Cardiac fibroblast (primary cell): ENCODE results near the gene IFNL2.

Experiments used
- DNase-seq, 2 donors: peaks; one replicate each; pipeline versions ENCODE4 v3.0.0 to v3.0.0-alpha.2; 2010; ENCODE audit warnings: low read depth in 2 of 2
- H3K4me3 ChIP-seq, 2 donors: replicated peaks in 1 of 2; 1 replicate in 1 of 2; 2 replicates in 1 of 2; pipeline ENCODE4 v1.5.1; 2011; ENCODE audit warnings: low read depth in 2 of 2, low read length in 2 of 2, mild to moderate bottlenecking in 2 of 2, moderate library complexity in 1 of 2
- TF ChIP-seq, protein P1 (sequence below): IDR thresholded peaks from one replicate; pipeline ENCODE4 v1.5.1; 2011; ENCODE audit warnings: low read depth, mild to moderate bottlenecking, low read length, inconsistent platforms

IFNL2 gene

GRCh38 chr19:39247701-39248664 is 20.2 kb upstream of the IFNL2 start:
- TF ChIP-seq, protein P1, sequence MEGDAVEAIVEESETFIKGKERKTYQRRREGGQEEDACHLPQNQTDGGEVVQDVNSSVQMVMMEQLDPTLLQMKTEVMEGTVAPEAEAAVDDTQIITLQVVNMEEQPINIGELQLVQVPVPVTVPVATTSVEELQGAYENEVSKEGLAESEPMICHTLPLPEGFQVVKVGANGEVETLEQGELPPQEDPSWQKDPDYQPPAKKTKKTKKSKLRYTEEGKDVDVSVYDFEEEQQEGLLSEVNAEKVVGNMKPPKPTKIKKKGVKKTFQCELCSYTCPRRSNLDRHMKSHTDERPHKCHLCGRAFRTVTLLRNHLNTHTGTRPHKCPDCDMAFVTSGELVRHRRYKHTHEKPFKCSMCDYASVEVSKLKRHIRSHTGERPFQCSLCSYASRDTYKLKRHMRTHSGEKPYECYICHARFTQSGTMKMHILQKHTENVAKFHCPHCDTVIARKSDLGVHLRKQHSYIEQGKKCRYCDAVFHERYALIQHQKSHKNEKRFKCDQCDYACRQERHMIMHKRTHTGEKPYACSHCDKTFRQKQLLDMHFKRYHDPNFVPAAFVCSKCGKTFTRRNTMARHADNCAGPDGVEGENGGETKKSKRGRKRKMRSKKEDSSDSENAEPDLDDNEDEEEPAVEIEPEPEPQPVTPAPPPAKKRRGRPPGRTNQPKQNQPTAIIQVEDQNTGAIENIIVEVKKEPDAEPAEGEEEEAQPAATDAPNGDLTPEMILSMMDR, result no peak
- DNase-seq, result no peak
- no peak overlapping the region for H3K4me3 ChIP-seq

GRCh38 chr19:39248806-39249205 is 19.4 kb upstream of the IFNL2 start, which contains the start of gene IFNL4:
Gene IFNL4 (minus strand): TSS chr19:39248856.
- TF ChIP-seq, protein P1, result no peak
- DNase-seq, result no peak
- no peak within 1 kb of the TSS for H3K4me3 ChIP-seq

DNA sequence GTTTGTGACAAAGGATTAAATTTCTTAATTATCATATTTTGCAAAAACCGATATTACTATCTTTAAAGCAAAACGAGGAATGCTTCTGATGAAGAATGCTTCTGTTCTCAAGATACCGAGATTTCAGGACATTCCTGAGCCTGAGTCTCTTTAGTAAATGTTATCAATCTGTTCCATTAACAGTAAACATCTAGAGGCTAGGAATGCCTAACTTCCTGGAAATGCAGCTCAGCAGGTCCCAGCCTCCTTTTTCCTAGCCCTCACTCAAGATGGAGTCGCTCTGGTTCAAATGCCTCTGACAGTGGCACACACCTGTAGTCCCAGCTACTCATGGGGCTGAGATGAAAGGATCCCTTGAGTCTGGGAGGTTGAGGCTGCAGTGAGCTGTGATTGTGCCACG is 17.1 kb upstream of the IFNL2 start:
- TF ChIP-seq, protein P1, result no peak
- H3K4me3 ChIP-seq, result no peak overlapping the region
- no peak for DNase-seq

DNA sequence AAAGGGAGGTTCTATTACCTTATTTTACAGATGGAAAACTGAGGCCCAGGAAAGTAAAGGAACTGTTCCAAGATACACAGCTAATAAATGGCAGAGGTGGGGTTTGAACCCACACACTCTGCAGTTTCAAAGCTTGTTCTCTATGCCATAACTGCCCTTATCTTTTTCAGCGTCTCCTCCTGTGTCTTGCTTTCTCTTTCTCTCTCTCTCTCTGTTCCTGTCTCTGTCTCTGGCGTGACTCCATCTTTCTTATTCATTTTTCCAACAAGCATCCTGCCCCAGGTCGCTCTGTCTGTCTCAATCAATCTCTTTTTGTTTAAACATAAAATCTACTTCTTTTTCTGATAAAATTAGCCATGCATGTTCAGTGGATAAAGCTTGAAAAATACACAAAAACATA is 16.4 kb upstream of the IFNL2 start:
- DNase-seq, result no peak
- H3K4me3 ChIP-seq, result no peak overlapping the region
- TF ChIP-seq, protein P1, result no peak

DNA sequence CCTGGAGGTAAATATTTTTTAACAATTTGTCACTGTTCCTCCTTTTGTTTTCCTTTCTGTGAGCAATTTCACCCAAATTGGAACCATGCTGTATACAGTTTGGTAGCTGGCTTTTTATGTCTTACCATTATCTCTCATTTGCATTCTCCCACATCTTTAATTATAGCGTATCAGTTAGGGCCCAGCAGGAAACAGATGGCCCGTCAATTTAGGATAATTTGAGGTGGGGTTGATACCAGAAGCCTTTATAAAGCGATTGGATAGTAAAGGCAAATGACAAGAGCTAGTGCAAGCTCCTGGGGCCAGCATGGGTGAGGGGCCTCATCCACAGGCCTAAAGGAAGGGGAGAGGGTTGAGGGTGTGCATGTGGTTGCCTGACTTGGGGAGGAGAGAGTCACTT is 15.7 kb upstream of the IFNL2 start:
- DNase-seq, result no peak
- TF ChIP-seq, protein P1, result no peak

DNA sequence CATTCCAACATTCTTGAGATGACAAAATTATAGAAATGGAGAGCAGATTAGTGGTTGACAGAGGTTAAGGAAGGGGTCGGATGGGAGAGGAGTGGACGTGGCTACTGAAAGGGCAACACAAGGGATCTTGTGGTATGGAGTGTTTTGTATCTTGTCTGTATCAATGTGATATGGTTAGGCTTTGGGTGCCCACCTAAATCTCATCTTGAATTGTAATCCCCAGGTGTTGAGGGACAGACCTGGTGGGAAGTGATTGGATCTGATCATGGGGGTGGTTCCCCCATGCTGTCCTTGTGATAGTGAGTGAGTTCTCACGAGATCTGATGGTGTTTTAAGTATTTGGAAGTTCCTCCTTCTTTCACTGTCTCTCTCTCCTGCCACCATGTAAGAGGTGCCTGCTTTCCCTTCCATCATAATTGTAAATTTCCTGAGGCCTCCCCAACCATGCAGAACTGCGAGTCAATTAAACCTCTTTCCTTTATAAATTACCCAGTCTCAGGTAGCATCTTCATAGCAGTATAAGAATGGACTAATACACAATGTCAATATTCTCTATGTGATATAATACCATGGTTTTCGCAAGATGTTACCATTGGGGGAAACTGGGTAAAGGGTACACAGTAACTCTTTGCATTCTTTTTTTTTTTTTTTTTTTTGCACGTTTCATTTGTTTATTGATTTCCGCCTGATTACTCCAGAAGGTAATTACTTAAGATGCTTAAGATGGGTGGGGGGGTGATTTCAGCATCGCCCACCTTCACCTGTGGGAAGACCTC is 14.6 kb upstream of the IFNL2 start:
- no peak for DNase-seq
- H3K4me3 ChIP-seq, result no peak overlapping the region
- TF ChIP-seq, protein P1, result no peak

More for the DNA sequence above, 15.7 kb upstream of the IFNL2 start:
- H3K4me3 ChIP-seq, result no peak overlapping the region
